Hepatocyte (in vitro differentiated cells): Measurements from ENCODE around the gene FLAD1.

Experiments
- CTCF ChIP-seq: fragments of 200-600 bp; sonication (generic); IDR thresholded peaks from 2 replicates; pipeline ENCODE4 v1.5.1; 2016; ENCODE audit warnings: antibody characterized with exemption, mild to moderate bottlenecking; ENCODE audit not compliant: poor library complexity
- EZH2 ChIP-seq: fragments of 200-600 bp; sonication (generic); IDR thresholded peaks from 2 replicates; pipeline ENCODE4 v1.6.1; 2016; ENCODE audit warnings: antibody characterized with exemption, mild to moderate bottlenecking, borderline replicate concordance
- EZH2phosphoT487 ChIP-seq: fragments of 200-600 bp; sonication (generic); IDR thresholded peaks from one replicate; pipeline ENCODE4 v1.6.1; 2018; ENCODE audit warnings: antibody characterized with exemption, mild to moderate bottlenecking, low read depth, moderate library complexity; ENCODE audit not compliant: unreplicated experiment, severe bottlenecking

GRCh38 chr1:154936555-154937084, 46.5 kb upstream of the FLAD1 start, which contains the start of gene PMVK:
- TF ChIP-seq CTCF (peak; percentile 41), EZH2phosphoT487 (no peak), EZH2 (no peak)
